Right ventricle myocardium inferior (tissue), 1 donor: ENCODE data around the gene FKBP15. TPM values are rescaled to one million over a fixed set of nuclear protein-coding genes. Genes with fewer than 3 reads are reported as not detected.
"Not testable (repeated sequence)": the region's sequence is repeated elsewhere in the genome, so short reads cannot be mapped to it uniquely, and the experiment has no call there.

Experiments used
- ATAC-seq: fragments of 200-7000 bp; cut with Tn5 transposase; one replicate; pipeline ENCODE4 v1.9.1; 2020; ENCODE audit warnings: mild to moderate bottlenecking, moderate library complexity
- DNase-seq: peaks from one replicate; pipeline ENCODE4 v3.0.0; 2021; ENCODE audit errors: missing footprints
- intact Hi-C: fragments of 100-400 bp; cut with DNase I; formaldehyde crosslinking; loops from one replicate; pipeline ENCODE4 v1.11.0; 2022
- long read RNA-seq: library from polyadenylated mRNA; unstranded; transcript quantifications from one replicate; pipeline ENCODE4 v2.0.0, GENCODE V29; 2021
- total RNA-seq: library from RNA; stranded (reverse); fragmentation: NEBNext Ultra II Directional; extraction: Animal tissue kit (Norgen Biotek cat#: 25700); gene quantifications from one replicate; pipeline ENCODE4 v1.2.1, GENCODE V29; 2021
- donor health status: DM: no; HTN: yes; CAD: no; lungs with severe emphysema.

Gene FKBP15, protein sequence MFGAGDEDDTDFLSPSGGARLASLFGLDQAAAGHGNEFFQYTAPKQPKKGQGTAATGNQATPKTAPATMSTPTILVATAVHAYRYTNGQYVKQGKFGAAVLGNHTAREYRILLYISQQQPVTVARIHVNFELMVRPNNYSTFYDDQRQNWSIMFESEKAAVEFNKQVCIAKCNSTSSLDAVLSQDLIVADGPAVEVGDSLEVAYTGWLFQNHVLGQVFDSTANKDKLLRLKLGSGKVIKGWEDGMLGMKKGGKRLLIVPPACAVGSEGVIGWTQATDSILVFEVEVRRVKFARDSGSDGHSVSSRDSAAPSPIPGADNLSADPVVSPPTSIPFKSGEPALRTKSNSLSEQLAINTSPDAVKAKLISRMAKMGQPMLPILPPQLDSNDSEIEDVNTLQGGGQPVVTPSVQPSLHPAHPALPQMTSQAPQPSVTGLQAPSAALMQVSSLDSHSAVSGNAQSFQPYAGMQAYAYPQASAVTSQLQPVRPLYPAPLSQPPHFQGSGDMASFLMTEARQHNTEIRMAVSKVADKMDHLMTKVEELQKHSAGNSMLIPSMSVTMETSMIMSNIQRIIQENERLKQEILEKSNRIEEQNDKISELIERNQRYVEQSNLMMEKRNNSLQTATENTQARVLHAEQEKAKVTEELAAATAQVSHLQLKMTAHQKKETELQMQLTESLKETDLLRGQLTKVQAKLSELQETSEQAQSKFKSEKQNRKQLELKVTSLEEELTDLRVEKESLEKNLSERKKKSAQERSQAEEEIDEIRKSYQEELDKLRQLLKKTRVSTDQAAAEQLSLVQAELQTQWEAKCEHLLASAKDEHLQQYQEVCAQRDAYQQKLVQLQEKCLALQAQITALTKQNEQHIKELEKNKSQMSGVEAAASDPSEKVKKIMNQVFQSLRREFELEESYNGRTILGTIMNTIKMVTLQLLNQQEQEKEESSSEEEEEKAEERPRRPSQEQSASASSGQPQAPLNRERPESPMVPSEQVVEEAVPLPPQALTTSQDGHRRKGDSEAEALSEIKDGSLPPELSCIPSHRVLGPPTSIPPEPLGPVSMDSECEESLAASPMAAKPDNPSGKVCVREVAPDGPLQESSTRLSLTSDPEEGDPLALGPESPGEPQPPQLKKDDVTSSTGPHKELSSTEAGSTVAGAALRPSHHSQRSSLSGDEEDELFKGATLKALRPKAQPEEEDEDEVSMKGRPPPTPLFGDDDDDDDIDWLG
- 19.4 TPM for total RNA-seq
- long read RNA-seq, full-length matches to known transcripts = 3 of 6 reads
- long read RNA-seq, partial matches to known transcripts = 3 of 6 reads
- long read RNA-seq, other reads (novel, unspliced or antisense) = 0 of 6 reads

DNA sequence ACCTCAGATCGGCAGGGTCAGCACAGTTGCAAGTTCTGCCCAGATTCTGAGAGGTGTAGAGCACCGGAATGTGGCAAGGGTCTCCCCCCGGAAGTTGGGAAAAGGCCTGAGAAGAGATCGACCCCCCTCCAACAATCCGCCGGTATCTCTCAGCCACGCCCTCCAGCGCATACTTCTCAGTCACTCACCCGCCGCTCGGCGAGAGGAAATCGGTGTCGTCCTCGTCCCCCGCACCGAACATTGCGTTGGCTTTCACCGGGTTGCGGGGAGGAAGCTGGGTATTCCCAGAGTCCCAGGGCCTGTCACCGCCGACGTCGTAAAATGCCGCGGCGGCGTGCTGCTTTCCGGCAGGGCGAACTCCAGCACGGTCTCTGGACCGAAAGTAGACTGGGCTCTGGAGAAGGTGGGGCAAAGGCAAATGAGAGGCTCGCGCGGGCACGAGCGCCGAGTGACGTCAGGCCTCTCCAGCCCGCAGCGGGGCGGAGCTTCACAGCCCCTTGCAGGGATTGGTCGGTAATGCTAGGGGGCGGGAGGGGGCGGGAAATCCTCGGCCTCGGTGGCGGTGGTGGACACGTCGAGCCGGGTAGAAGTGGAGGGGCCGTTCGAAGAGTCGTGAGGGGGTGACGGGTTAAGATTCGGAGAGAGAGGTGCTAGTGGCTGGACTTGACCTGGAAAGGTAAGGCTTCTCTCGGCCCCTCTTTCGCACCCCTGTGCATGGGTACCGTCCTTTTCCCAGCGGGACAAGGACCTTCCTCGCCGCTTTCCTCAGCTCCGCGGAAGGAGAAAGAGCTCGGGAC is at the start of gene FKBP15, which contains the start of gene SLC31A1:
Gene FKBP15, minus strand, starts transcription at position 275 of the 797 bp plus-strand sequence. Its CDS starts 34 bp downstream, at position 241.
Gene SLC31A1, plus strand, starts transcription at position 542 of the 797 bp plus-strand sequence. CDS start 34,605 bp downstream, outside the sequence.
- DNase-seq (peak; percentile 98), ATAC-seq (peak; percentile 99)
- intact Hi-C loops = loop anchor here (2.0 kb wide), 1 partner anchor 54 kb away; the partner anchor contains the start of genes CDC26 and PRPF4

DNA sequence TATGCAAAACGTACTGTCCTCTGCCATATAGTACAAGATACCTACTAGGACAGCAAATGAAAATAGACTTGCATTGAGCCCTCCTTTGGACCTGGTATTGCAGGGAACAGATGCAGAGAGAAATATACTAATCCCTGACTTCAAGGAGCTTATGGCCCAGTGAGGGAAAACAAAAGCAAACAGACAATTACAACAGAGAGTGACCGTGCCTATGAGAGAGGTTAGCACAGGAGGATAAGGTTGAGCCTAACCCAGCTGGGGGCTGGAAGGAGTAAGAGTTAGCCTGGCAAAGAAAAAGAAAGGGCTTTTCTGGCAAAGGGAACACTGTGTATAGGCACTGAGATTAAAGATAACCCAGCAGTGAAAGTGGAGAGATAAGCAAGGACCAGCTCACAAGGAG is 48.8 kb upstream of the FKBP15 start:
- ATAC-seq (no peak), DNase-seq (no peak)
- intact Hi-C loops = loop anchor here (5.0 to 10.0 kb wide), 2 partner anchors 322 to 385 kb away; no protein-coding TSS in a partner anchor

DNA sequence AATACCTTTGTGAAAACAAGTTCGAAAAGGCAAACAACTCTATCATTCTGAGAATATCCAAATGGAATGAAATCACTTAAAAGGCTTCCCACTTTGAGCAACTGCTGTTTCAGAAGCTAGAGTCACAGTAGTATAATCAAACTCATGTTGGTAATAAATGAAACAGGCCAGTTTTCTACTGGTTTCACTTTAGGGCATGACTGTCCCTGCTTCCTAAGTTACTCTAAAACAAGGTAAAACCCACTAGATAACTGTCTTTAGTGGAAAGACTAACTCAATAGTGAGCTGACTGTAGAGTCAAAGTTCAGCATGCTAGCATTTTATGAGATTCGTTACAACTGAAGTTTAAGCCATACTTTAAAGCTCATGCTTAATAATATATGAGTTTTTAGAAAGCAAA is 48.3 kb upstream of the FKBP15 start:
- DNase-seq = no peak
- intact Hi-C loops = no loop called here
- ATAC-seq = no peak

DNA sequence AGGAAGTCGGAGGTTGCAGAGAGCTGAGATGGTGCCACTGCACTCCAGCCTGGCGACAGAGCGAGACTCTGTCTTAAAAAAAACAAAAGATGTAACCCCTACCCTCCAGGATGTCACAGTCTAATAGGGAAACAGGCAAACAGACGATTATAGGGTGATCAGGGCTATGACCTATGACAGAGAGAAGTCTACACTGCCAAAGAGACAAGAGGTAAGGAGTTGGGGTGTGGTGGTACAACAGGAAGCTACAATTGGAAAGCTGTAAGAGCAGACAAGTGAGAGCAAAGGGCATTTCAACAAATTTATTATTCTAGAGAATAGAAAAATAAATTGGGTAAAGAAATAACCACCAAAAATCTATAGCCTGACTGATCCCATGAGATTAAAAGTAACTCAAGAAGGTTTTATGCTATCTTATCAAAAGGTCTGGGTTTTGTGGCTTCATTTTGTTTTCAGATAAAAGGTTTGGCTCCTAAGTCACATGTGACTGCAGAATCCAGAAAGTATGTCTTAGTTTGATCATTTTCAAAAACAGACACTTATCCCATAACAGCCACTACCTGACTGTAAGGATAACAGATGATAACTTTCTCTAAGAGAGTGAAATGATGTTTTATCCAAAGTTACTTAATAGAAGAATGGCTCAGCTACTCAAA is 47.0 kb upstream of the FKBP15 start:
- intact Hi-C loops = no loop called here
- DNase-seq (no peak), ATAC-seq (no peak)

DNA sequence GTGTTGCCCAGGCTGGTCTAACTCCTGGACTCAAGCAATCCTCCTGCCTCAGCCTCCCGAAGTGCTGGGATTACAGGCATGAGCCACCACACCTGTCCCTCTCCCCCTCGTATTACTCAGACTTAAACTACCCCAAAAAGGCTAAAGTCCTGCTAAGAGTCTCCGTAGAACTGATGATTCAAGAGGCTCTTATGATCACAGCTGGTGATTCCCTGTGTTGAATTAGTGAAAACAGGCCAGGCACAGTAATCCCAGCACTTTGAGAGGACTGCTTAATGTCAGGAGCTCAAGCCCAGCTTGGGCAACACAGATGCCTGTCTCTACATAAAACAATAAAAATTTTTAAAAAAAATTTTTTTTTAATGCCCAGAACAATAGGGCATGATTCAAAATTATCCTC is 45.1 kb upstream of the FKBP15 start:
- ATAC-seq = no peak
- no peak for DNase-seq
- intact Hi-C loops = no loop called here

DNA sequence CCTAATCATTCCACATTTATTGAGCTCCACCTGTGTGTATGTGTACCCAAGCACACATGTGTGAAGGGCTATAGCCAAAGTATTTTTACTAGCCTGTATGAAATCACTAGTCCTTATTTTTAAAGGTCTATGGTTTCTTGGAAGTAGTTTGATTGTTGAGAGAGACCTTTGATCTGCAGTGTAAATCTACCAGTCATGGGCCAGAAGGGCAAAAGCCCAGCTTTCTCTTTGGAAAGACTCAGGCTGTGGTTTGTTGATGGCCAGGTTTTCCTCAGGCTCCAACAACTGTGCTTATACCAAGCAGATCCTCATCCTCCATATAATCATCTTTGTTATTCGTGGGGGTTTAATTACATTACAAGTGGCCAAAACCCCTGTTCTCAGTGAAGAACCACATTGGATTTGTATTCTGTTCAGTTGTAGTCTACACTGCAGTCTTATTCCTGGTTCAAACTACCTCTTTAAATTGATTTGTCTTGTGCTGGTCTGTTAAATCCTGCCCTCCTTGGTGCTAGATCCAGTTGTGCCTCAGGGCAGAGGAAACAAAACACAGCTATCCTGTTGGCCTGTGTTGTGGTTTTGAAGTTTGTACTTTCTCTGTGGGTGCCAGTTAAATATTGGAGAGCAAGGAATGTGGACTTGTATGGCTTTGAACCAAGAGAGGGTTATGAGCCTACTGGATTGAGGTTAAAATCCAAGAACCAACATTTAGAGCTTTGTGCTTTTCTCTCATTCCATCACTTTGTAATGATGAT is 41.0 kb upstream of the FKBP15 start:
- intact Hi-C loops = no loop called here
- ATAC-seq (no peak), DNase-seq (no peak)

DNA sequence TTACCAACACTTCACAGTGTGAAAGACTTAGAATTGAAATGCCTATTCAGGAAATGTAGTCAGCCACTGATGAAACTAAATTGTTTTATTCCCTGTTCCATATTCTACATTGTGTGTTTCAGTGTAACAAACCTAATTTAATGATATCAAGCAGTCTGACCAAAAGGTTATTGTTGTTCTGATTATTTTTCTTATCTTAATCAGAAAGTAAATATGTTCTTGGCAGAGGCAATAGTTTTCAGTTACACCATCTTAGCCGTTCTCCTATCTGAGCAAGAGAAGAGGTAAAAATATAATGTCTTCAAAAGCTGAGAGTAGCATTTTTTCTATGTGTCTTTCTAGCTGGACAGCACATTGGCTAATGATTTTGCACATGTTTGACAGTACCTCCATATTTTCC is 37.2 kb upstream of the FKBP15 start:
- no peak for ATAC-seq
- intact Hi-C loops = no loop called here
- no peak for DNase-seq

DNA sequence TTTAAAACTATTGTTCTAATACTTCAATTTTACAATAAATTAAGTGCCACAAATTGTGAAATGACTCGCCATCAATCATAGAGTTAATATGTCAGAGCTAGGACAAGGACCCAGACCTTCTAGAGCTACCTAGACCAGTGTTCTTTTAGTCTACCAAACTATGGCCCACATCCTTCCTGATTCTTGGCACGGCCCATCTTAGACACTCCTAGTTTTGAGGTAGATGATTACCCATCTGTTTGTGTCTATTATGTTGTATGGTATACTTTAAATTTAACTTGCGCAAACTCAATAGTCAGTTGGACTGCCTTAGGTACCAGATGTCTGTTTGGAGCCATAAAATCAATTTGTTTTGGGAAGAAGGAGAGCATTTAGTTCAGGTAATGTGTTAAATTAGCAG is 36.8 kb upstream of the FKBP15 start:
- DNase-seq (no peak), ATAC-seq (no peak)
- intact Hi-C loops = no loop called here

DNA sequence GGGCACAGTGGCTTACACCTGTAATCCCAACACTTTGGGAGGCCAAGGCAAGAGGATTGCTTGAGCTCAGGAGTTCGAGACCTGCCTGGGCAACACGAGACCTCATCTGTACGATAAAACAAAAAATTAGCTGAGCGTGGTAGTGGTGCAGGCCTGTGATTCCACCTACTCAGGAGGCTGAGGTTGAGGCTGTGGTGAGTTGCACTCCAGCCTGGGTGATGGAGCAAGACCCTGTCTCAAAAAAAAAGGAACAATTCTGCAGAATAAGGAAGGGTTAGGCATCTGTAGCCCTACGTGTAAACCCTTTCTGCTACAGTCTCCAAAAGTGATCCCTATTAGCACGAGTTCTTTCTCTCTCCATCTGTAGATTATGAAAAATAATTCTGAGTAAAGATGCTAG is 34.4 kb upstream of the FKBP15 start:
- no peak for ATAC-seq
- DNase-seq = no peak
- intact Hi-C loops = no loop called here

DNA sequence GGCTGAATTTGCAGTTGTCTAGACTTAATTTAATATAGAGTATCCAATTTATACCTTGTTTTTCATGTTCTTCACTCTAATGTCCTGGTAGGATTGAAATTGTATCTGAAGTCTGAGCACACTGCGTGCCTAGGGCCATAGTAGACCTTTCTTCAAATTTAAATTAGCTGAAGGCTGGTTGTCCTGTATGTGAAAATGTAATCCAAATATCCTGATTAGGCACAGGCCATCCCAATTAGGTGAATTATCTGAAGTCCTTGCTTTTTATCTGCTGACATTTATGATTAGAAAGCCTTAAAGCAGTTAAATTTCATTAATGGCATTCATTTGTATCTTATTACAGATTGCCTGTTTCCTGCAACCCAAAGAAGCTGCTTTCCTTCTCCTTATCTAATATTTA is 33.9 kb upstream of the FKBP15 start:
- DNase-seq = no peak
- intact Hi-C loops = no loop called here

DNA sequence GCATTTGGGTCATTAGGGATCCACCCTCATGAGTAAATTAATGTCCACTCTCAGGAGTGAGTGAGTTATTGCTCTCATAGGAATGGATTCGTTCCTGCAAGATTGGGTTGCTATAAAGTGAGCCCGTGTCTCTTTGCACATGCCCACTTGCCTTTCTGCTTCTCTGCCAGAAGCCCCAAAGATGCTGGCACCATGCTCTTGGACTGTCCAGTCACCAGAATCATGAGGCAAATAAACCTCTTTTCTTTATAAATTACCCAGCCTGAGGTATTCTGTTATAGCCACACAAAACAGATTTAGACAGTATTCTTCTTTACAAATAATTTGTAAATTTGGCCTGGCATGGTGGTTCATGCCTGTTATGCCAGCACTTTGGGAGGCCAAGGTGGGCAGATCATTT is 29.7 kb upstream of the FKBP15 start:
- intact Hi-C loops = no loop called here
- ATAC-seq = no peak
- DNase-seq = no peak

More for the DNA sequence above, 33.9 kb upstream of the FKBP15 start:
- ATAC-seq = no peak

DNA sequence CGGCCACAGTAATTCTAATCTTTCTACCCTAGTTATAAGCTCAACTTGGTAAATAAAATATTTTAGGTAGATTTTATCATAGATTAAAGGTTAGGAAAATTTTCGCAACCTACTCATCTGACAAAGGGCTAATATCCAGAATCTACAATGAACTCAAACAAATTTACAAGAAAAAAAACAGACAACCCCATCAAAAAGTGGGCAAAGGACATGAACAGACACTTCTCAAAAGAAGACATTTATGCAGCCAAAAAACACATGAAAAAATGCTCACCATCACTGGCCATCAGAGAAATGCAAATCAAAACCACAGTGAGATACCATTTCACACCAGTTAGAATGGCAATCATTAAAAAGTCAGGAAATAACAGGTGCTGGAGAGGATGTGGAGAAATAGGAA is 28.6 kb upstream of the FKBP15 start:
- intact Hi-C loops, DNase-seq, ATAC-seq: not testable (repeated sequence)

DNA sequence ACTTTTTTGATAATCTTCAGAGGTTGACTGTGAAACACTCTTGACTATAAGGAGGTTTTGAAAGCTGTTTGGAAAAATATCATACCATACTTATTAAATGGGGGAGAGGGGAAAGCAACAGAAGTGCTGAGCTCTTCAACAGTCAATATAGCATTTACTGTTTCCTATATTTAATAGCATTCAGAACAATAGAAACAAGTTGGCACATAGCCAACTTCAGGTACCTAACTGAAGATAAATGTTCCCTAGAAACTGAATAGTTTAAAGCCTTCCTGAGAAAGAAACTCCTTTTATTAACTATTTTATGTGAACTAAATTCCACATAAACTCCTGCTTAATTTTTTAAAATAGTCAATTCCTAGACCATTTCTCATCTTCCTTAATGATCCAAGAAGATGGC is 26.6 kb upstream of the FKBP15 start:
- DNase-seq (no peak), ATAC-seq (no peak)
- intact Hi-C loops = no loop called here

DNA sequence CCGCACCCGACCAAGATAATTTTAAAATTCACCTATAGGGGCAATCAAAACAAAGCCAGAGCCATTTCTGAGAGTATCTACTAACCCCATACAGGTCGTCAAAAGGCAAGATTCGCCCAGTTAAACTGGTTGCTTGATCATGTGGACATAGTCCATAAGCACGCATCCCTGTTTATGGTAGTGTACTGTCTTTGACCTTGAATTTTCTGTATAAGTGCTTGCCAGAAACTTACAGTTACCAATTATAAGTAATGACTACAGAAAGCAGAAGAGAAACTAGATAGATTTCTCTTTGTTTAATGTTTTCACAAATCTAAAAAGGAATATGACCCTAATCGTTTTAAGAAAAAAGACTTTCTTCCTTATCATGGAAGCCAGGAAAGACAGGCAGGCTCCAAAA is 25.9 kb upstream of the FKBP15 start:
- ATAC-seq (no peak), DNase-seq (no peak)
- intact Hi-C loops = no loop called here

DNA sequence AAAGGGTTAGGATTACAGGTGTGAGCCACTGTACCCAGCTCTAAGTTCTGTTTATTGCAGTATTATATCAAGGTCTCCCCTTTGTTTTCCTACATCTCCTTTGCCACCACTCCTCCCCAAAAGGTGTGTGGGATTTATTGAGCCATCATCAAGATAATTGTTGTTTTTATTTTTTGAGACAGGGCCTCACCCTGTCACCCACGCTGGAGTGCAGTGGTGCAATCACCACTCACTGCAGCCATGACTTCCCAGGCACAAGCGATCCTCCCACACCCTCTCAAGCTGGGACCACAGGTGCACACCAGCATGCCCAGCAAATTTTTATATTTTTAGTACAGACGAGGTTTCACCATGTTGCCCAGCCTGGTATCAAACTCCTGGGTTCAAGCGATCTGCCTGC is 24.8 kb upstream of the FKBP15 start:
- ATAC-seq = no peak
- intact Hi-C loops = no loop called here
- no peak for DNase-seq

DNA sequence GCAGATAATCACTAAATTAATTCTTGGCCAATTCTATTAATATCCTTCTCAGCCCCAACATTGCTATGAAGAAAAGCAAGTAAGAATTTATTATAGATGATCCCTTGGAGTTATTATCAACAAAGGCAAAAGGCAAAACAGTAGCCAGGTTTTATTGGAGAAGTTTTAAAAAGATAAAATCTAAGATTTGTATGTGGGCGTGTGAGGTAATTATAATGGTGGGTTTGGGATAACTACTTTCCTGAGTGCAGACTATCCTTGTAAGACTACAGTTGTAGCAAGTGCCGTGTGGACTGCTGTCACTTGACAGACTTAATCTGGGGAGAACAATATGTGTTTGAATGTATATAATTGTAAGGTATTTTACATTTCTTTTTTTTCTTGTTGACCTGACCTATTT is 23.5 kb upstream of the FKBP15 start:
- intact Hi-C loops = no loop called here
- ATAC-seq (no peak), DNase-seq (no peak)

DNA sequence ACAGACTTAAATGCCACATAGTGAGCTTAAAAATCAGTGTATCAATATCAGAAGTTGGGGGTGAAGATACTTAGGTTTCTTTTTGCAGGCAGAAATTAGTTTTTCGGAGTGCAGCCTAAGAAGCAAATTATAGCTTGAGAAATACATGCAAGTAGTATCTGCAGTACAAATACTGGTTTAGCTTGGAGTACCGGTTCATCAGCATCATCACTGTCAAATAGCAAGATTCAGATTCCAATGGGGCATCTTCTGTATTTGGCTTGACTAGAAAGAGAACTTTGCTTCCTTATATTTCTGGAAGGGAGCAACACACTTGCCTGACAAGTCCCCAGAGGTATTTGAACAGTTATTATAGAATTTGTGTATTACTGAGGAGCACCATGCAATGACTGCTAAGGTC is 20.1 kb upstream of the FKBP15 start:
- DNase-seq = no peak
- ATAC-seq = no peak
- intact Hi-C loops = no loop called here
